Astrocyte (in vitro differentiated cells and primary cell): Measurements from ENCODE around the gene L1CAM.

ENCODE experiments used
- EZH2 ChIP-seq: IDR thresholded peaks from 2 replicates; pipeline ENCODE4 v1.6.1; 2012; ENCODE audit warnings: mild to moderate bottlenecking, low read length, inconsistent platforms; ENCODE audit not compliant: insufficient read depth
- TF ChIP-seq, protein P1 (sequence below): IDR thresholded peaks from 2 replicates; pipeline ENCODE4 v1.5.1; 2011; ENCODE audit warnings: low read depth, mild to moderate bottlenecking, inconsistent platforms, low read length, moderate library complexity; ENCODE audit not compliant: insufficient read depth

DNA sequence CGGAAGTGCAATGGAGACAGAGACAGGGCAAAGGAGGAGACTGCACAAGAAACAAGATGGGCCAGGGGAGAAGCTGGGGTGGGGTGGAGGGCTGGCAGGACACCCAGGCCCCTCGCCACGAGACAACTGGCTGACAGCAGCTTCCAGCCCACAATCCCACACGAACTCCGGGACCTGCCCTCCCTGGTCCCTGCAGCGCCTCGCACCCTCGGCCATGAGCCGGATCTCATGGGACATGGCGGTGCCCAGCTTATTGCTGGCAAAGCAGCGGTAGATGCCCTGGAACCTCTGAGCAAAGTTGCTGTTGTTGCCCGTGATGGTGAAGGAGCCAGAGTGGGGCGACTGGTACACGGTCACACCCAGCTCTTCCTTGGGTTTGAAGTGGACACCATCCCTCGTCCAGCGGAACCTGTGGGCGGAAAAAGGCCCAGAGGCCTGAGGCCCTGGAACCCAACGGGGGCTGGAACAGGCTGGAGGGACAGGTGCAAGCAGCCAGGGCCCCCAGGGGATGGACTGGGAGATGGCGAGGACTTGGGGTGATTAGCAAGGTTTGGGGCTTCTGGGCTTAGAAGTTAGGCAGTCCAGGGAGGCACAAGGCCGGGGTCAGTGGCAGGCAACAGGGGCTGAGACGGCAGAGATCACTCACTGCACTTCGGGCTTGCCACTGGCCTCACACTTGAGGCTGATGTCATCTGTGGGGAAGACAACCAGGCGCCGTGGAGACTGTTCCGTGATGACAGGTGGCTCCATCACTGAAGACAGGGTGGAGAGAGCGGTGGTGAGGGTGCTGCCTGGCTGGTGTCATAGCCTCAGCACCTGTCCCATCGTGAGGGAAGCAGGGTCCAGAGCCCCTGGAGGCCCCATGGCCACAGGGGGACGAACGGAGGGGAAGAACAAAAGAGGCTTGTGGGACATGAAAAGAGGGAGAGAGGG, 13.8 kb downstream of the L1CAM start:
- TF ChIP-seq, protein P1, sequence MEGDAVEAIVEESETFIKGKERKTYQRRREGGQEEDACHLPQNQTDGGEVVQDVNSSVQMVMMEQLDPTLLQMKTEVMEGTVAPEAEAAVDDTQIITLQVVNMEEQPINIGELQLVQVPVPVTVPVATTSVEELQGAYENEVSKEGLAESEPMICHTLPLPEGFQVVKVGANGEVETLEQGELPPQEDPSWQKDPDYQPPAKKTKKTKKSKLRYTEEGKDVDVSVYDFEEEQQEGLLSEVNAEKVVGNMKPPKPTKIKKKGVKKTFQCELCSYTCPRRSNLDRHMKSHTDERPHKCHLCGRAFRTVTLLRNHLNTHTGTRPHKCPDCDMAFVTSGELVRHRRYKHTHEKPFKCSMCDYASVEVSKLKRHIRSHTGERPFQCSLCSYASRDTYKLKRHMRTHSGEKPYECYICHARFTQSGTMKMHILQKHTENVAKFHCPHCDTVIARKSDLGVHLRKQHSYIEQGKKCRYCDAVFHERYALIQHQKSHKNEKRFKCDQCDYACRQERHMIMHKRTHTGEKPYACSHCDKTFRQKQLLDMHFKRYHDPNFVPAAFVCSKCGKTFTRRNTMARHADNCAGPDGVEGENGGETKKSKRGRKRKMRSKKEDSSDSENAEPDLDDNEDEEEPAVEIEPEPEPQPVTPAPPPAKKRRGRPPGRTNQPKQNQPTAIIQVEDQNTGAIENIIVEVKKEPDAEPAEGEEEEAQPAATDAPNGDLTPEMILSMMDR = no peak
- no peak for TF ChIP-seq EZH2
